ENCODE data around the gene SOS2. TPM values are rescaled to one million over a fixed set of nuclear protein-coding genes. Genes with fewer than 3 reads are reported as not detected.

The SOS2 gene
- 31.5 and 37.4 TPM in 2 replicates for total RNA-seq

GRCh38 chr14:50231475-50232275 is at the start of gene SOS2:
SOS2 (minus strand) TSS chr14:50231578; CDS start chr14:50231283, 295 bp downstream.
- peak; percentile 89 for DNase-seq

GRCh38 chr14:50272498-50272897 is 41.1 kb upstream of the SOS2 start:
- DNase-seq: no peak

- no peak for DNase-seq
Observed at GRCh38 chr14:50270932-50271331, 39.6 kb upstream of the SOS2 start.

GRCh38 chr14:50265029-50265428 is 33.7 kb upstream of the SOS2 start:
- DNase-seq: no peak

GRCh38 chr14:50263321-50263720 is 31.9 kb upstream of the SOS2 start:
- DNase-seq: no peak

DNA sequence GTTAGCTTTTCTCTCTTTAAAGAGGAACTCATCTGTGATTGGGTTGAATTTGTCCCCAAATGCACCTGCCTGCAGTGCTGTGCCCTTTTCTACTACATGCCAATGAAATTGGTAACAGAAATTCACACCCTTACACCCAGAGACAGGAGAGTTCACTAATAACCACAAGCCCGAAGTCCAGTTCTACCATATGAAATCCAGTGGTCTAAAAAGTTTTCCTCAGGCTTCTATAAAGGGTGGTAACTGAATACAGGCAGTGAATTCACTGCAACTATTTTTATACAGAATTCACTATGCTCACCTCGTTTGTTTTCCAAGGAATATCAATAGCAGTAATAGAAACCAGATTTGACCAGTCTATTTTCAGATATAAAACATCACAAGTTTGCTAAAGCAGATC is 31.5 kb upstream of the SOS2 start:
- DNase-seq: no peak

- peak; percentile 57 for DNase-seq
Observed at GRCh38 chr14:50260511-50260910, 29.1 kb upstream of the SOS2 start.

DNA sequence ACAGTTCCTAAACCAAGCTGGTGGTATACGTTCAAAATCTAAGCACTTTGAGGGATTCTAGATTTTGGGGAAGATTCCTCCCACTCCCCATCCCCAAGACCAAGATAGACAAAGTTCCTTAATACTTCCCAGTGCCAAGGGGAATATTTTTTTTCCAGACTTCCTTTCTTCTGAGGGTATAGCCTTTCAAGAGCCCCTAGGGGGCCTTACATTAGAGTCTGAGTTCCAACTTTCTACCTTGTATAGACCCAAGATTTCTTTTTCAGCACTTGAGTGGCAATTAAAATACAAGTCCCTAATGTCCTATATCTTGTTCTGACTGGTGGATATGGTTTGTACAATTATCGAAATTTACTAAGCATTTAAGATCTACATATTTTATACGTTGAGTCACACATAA is 28.7 kb upstream of the SOS2 start:
- DNase-seq: no peak

- no peak for DNase-seq
Observed at GRCh38 chr14:50257732-50258131, 26.4 kb upstream of the SOS2 start.

DNA sequence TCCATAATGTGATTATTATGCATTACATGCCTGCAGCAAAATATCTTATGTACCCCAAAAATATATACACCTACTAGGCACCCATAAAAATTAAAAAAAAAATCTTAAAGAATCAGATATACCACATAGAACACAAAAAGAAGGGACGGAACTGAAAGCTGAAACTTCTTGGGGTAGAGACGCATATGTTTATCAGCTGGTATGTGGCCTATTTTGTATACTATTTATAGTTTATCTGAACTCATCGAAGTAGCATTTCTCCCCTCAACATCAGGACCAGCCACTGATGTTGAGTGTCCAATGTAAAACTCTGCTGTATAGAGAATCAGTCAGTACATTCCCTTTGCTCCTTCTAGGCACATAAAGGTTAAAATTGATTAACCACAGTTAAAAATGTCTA is 22.9 kb upstream of the SOS2 start:
- no peak for DNase-seq

DNA sequence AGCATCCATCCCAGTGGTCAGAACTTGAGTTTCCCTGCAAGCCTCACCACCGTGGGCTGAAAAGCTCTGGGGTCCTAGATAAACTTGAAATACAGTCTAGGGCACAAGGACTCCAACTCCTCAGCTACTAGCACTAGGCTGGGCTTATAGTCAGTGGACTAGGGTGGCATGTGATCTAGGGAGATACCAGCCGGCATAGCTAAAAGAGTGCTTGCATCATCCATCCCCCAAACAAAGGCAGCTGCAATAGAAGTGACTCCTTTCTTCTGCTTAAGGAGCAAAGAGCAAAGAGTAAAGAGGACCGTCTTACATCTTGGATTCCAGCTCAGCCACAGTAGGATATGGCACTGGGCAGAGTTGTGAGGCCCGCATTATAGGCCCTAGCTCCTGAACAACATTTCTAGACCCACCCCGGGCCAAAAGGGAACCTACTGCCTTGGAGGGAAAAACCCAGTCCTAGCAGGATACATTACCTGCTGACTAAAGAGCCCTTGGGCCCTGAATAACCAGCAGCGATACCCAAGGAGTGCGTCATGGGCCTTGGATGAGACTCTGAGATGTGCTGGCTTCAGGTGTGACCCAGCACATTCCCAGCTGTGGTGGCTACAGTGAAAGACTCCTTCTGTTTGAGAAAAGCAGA is 17.9 kb upstream of the SOS2 start:
- DNase-seq: no peak

DNA sequence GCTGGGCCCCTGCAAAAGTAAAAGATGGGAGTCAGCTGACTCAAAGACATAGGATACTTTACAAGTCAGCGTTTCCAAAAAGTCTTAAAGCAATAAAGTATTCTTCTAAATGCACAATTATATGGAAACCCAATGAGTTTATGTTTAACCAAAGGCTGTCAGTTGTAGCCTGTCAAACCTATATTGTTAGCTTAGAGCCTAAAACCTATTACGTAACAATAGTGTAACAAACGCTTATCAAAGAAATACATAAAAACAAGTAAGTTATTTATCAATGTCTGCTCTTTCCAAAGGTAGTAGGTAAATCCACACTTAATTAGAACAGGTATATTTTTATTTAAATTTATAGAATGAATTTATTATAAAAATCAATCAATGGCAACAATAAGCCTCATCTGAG is 15.9 kb upstream of the SOS2 start:
- DNase-seq: no peak

- no peak for DNase-seq
Observed at GRCh38 chr14:50242566-50243310, 11.4 kb upstream of the SOS2 start.

GRCh38 chr14:50242096-50242495 is 10.7 kb upstream of the SOS2 start:
- no peak for DNase-seq

GRCh38 chr14:50237427-50237826 is 6.0 kb upstream of the SOS2 start:
- DNase-seq: no peak

- DNase-seq: no peak
Observed at GRCh38 chr14:50233951-50234250, 2.5 kb upstream of the SOS2 start.

- no peak for DNase-seq
Observed at GRCh38 chr14:50233166-50233950, 2.0 kb upstream of the SOS2 start.

GRCh38 chr14:50232276-50232642 is 881 bp upstream of the SOS2 start:
- DNase-seq: no peak

DNA sequence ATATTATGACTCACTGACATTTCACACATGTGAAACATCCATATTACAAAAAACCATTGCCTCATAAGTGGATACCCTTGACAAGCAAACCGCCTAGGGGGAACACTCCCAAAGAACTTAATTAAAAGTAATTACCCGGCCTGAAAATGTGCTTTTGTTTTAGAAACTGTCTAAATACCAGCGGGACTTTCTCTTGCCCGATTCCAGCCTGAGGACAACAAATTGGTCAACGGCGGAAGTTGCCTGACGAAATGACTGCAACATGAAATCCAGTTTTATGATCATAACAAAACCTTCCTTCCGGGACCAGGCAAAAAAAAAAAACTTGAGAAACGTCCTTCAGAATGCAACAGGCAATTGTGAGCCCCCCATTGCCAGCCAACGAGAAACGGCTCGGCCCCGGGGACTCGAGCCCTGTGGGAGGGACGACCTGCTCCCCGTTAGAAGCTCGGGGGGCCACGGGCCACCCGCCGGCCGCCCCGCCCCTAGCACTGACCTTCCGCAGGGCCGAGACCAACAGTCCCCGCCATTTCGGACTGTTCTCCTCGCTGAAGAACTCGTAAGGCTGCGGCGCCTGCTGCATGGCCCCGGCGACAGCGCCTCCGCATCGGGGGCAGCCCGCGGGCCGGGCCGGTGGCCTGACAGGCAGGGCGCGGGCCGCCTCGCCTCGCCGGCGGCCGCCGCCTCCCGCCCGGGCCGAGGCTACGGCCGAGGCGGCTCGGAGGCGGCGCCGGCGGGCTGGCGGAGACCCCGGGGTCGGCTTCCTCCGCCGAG is 490 bp downstream of the SOS2 start:
- peak; percentile 61 for DNase-seq

DNA sequence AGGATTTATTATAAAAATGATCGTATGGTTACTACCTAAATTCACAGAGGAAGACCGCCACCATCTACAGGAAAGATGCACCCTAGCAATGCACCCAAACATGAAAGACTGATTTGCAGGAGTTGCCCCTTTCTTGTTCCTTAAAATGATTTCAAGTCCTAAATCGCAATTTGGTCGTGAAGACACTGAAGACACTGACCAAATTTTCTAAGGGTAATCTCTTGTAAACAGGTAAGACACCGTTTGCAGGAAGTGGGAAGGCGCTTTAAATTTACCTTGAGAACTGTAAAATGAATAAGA is 1.0 kb downstream of the SOS2 start:
- no peak for DNase-seq

DNA sequence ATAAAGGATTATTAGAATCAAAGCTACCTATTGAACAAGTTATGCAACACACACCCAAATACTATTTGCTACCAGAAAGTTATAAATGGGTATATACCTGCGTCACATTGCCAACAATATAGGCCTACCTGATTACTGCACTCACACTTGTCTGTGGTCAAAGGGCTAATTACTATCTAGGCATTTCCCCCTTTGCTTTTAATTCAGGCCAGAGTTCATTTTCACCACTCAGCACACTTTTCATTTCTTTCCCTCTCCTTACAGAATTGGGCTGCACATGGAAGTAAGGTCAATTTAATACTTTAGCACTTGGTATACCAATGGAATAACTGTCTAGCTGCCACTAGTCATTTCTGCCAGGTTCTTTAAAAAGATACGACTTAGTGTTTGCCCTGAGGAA is 1.7 kb downstream of the SOS2 start:
- peak; percentile 2 for DNase-seq

DNA sequence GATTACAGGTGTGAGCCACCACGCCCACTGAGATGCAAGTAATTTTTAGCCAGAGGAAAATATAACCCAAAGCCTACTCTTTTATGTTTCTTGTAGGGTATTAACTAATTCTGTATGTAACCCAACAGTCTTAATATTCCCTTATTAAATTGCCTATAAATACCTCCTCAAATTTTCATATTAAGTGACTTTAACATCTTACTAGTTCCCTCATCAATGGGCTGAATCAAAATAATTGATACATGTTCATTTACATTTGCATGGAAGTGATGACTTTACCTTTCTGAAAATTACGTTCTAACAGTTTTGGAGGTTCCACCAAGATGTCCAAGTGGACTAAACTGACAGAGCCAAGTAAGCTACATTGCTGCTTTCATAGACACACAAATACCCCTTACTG is 3.1 kb downstream of the SOS2 start:
- no peak for DNase-seq

GRCh38 chr14:50225974-50226297 is 5.4 kb downstream of the SOS2 start:
- DNase-seq: no peak

Measured in dermis blood vessel endothelial cell (primary cell).